Fibroblast of the aortic adventitia (primary cell): ENCODE measurements around the gene POLR2C. TPM values are rescaled to one million over a fixed set of nuclear protein-coding genes. Genes with fewer than 3 reads are reported as not detected.
A peak's percentile ranks its signal among the peaks of the same experiment; 100 is the strongest.

Experiments used
- DNase-seq: peaks from one replicate; pipeline ENCODE4 v3.0.0-alpha.2; 2010; ENCODE audit warnings: low read depth
- H3K4me3 ChIP-seq: 2 replicates; pipeline ENCODE4 v1.5.1; 2011; ENCODE audit warnings: low read depth, mild to moderate bottlenecking, control low read depth, low read length, moderate library complexity
- total RNA-seq: library from RNA; depleted of rRNA; stranded (reverse); fragments of >200 nt; gene quantifications from 2 replicates; pipeline ENCODE4 v1.2.3, GENCODE V29; 2012; ENCODE audit warnings: low replicate concordance
- TF ChIP-seq, protein P1 (sequence below): IDR thresholded peaks from 2 replicates; pipeline ENCODE4 v1.5.1; 2011; ENCODE audit warnings: mild to moderate bottlenecking, low read length, control low read depth, inconsistent platforms; ENCODE audit not compliant: insufficient read depth

POLR2C gene
- total RNA-seq = 26.1 and 76.6 TPM in 2 replicates

- peak within 1 kb of the TSS; percentile 95 for H3K4me3 ChIP-seq
- TF ChIP-seq, protein P1, sequence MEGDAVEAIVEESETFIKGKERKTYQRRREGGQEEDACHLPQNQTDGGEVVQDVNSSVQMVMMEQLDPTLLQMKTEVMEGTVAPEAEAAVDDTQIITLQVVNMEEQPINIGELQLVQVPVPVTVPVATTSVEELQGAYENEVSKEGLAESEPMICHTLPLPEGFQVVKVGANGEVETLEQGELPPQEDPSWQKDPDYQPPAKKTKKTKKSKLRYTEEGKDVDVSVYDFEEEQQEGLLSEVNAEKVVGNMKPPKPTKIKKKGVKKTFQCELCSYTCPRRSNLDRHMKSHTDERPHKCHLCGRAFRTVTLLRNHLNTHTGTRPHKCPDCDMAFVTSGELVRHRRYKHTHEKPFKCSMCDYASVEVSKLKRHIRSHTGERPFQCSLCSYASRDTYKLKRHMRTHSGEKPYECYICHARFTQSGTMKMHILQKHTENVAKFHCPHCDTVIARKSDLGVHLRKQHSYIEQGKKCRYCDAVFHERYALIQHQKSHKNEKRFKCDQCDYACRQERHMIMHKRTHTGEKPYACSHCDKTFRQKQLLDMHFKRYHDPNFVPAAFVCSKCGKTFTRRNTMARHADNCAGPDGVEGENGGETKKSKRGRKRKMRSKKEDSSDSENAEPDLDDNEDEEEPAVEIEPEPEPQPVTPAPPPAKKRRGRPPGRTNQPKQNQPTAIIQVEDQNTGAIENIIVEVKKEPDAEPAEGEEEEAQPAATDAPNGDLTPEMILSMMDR = peak; percentile 93
- peak; percentile 85 for DNase-seq
These were observed at the start of gene POLR2C for GRCh38 chr16:57462209-57462977. TSS of gene POLR2C (plus strand) at chr16:57462679. CDS start at chr16:57462725, 46 bp downstream.

- TF ChIP-seq, protein P1 = no peak
- DNase-seq = no peak
- H3K4me3 ChIP-seq = no peak overlapping the region
These were observed 49.2 kb upstream of the POLR2C start for GRCh38 chr16:57413301-57413730.

GRCh38 chr16:57413733-57414132 is 48.7 kb upstream of the POLR2C start:
- DNase-seq = no peak
- H3K4me3 ChIP-seq = no peak overlapping the region
- TF ChIP-seq, protein P1 = no peak

GRCh38 chr16:57416084-57416483 is 46.4 kb upstream of the POLR2C start:
- no peak overlapping the region for H3K4me3 ChIP-seq
- TF ChIP-seq, protein P1 = no peak
- DNase-seq = no peak

DNA sequence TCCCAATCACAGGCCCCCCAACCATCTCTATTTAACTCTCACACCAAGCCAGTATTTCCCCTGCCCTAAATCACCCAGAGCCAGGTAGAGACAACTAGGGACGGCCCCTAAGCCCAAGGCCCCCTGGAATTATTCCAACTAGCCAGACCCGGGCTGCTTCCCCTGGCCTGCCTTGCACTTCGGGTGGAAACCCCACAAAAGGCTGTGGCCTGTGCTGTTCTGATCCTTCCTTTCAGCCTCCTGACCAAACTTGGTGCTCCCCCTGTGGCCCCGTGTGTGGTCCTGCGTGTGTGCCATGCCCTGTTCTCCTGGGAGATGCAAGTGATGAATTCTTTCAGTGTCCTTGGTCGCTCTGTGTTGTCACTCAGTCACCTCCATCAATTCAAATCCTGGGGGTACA is 43.0 kb upstream of the POLR2C start:
- TF ChIP-seq, protein P1 = no peak
- H3K4me3 ChIP-seq = no peak overlapping the region
- no peak for DNase-seq

DNA sequence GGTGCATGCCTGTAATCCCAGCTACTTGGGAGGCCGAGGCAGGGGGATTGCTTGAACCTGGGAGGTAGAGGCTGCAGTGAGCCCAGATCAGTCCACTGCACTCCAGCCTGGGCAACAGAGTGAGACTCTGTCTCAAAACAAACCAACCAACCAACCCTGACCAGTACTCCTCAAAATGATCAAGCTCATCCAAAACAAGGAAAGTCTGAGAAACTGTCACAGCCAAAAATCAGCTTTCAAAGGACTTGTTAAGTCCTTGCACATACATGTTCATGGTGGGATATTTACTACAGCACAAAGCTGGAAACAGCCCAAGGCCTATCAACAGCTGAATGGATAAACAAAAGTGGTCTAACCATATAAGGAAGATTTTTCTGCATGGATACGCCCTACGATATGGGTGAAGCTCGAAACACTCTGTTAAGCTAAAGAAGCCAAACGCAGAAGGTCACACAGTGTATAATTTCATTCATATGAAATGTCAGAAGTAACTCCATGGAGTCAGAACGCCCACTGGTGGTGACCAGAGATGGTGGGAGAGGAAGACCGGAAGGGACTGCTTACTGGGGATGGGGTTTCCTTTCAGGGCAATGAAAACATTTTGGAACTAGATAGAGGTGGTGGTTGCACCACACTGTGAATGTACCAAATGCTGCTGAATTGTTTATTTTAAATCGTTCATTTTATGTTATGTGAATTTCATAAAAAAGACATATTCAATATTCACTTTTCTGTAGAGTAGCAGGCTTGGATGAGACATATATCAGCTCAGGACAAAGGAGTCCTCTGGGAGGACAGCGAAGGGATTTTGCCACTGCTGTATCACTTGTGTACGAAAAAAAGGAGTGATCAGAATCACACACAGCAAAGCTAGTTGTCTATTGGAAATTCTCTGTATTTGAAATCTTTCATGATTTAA is 40.2 kb upstream of the POLR2C start:
- H3K4me3 ChIP-seq = no peak overlapping the region
- DNase-seq = peak; percentile 79

More for the DNA sequence above, 40.2 kb upstream of the POLR2C start:
- TF ChIP-seq, protein P1 = peak; percentile 85
